ENCODE measurements around the gene SMIM32. TPM values are rescaled to one million over a fixed set of nuclear protein-coding genes. Genes with fewer than 3 reads are reported as not detected.

The SMIM32 gene
- total and polyA plus RNA-seq, 2 of the 13 experiments (the other 11 are each of a cell fraction or from before 2014, with no cell fraction given): 0.15 to 0.20 TPM

DNA sequence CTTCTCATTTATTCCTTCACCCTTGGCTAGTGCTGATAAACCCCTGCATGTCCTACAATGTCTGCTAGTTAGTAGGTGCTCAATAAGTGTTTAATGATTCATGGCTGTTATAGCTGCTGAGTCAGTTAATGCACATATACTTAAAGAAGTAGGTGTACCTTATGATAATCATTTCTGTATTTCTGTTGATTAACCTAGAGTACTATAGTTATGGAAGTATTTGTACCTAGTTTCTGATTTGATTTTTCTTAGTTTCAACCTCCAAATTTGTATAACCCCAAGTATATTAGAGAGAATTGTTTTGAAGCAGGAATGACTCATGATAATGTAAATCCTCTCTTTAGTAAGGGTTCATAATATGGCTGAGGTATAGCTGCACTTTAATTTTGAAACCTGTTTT, 51.4 kb downstream of the SMIM32 start:
- Histone ChIP-seq H3K36me3 (replicated peaks in 1 of 2; ENCODE audit: control insufficient read depth in 1 of 2, insufficient read depth in 2 of 2, low read length in 2 of 2) (no peaks in the 10 kb centered on the region; a peak in 1 of 5 replicates), H3K27ac (ENCODE audit: extremely low read length, insufficient read depth, low read length) (no peak overlapping the region), H2AFZ (ENCODE audit: low read length) (no peak overlapping the region), H3K4me3 (replicated peaks in 1 of 3; ENCODE audit: insufficient read depth in 1 of 3, low read depth in 2 of 3, low read length in 3 of 3) (no peak overlapping the region), H3K4me1 (ENCODE audit: insufficient read depth, low read length) (peaks cover 66% of the 10 kb centered on the region), H3K9ac (ENCODE audit: insufficient read depth, low read depth, low read length) (no peak overlapping the region), H3K27me3 (ENCODE audit: control insufficient read depth in 1 of 2, insufficient read depth in 2 of 2, low read length in 2 of 2) (no peaks in the 10 kb centered on the region), H4K20me1 (ENCODE audit: insufficient read depth, low read length) (peaks cover 69% of the 10 kb centered on the region), H3K9me3 (ENCODE audit: low read length) (no peaks in the 10 kb centered on the region), H3K79me2 (ENCODE audit: insufficient read depth, low read length) (peaks cover 99% of the 10 kb centered on the region), H3K4me2 (ENCODE audit: low read depth, low read length) (no peak overlapping the region)
- no peak for TF ChIP-seq SUZ12 (IDR thresholded peaks at IDR 0.05; ENCODE audit: low read depth, low read length)
- no peak for TF ChIP-seq RAD21 (CRISPR knock-in tag; IDR thresholded peaks at IDR 0.05)
- 0 out of 2 replicates have a peak, but pooled peaks have one; percentile 2 for TF ChIP-seq MAFF (IDR thresholded peaks at IDR 0.05; ENCODE audit: low read depth, low read length)
- TF ChIP-seq, protein P1, sequence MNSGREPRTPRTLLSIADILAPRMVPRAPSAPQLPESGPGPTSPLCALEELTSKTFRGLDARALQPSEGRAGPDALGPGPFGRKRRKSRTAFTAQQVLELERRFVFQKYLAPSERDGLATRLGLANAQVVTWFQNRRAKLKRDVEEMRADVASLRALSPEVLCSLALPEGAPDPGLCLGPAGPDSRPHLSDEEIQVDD (CRISPR knock-in tag; IDR thresholded peaks at IDR 0.05; ENCODE audit: borderline replicate concordance): no peak
- TF ChIP-seq ZNF672 (CRISPR knock-in tag; IDR thresholded peaks at IDR 0.05): no peak
- TF ChIP-seq GMEB2 (CRISPR knock-in tag; IDR thresholded peaks at IDR 0.05; ENCODE audit: low read depth): no peak
- TF ChIP-seq ZNF274 (CRISPR knock-in tag; IDR thresholded peaks at IDR 0.05): no peak
- TF ChIP-seq PTBP1 (IDR thresholded peaks at IDR 0.05; ENCODE audit: low read depth, low read length, poor library complexity, severe bottlenecking): no peak
- TF ChIP-seq ZBTB8A (CRISPR knock-in tag; IDR thresholded peaks at IDR 0.05; ENCODE audit: borderline replicate concordance, low read depth): no peak
- no TSS peak for BruUV-seq (replicated peaks)
- CTCF ChIA-PET (ENCODE audit: low intra/inter-chr PET ratio, low total read pairs): no interaction called here
- intact Hi-C loops (cut with micrococcal nuclease; ENCODE audit: unreplicated experiment): no loop called here
- ATAC-seq (no peak), FAIRE-seq (no peak), DNase-seq (ENCODE audit: low spot score) (no peak)
- in situ Hi-C loops (cut with HindIII; ENCODE audit: extremely low pct_ligation_motif_present, low pct_unique_long_range_greater_than_20kb): no loop called here
- POLR2A ChIA-PET: no interaction called here

Other genes with a start within 250 kb of the SMIM32 start
- not detected in 2 replicates for gene LECT2, start 238.2 kb downstream of the SMIM32 start, total RNA-seq (2016; rRNA removed; fragmentation: Illumina TruSeq; extraction: Trizol)
- not detected in 2 replicates for gene LECT2, start 238.2 kb downstream of the SMIM32 start, polyA plus RNA-seq (2011; rRNA removed)
- gene TGFBI, start 164.2 kb downstream of the SMIM32 start, total RNA-seq (2016; rRNA removed; fragmentation: Illumina TruSeq; extraction: Trizol): 138 and 275 TPM in 2 replicates
- gene TGFBI, start 164.2 kb downstream of the SMIM32 start, polyA plus RNA-seq (2011; rRNA removed): 441 and 457 TPM in 2 replicates
- gene SMAD5, start 60.3 kb downstream of the SMIM32 start, total RNA-seq (2016; rRNA removed; fragmentation: Illumina TruSeq; extraction: Trizol): 48.5 and 81.0 TPM in 2 replicates
- gene SMAD5, start 60.3 kb downstream of the SMIM32 start, polyA plus RNA-seq (2011; rRNA removed): 27.2 and 30.0 TPM in 2 replicates
- gene TRPC7, start 172.4 kb upstream of the SMIM32 start, total RNA-seq (2016; rRNA removed; fragmentation: Illumina TruSeq; extraction: Trizol): not detected in 2 replicates
- not detected in 2 replicates for gene TRPC7, start 172.4 kb upstream of the SMIM32 start, polyA plus RNA-seq (2011; rRNA removed)